ENCODE results near the gene STYXL2.

The STYXL2 gene

GRCh38 chr1:167057241-167057688 lies 36.6 kb upstream of the STYXL2 start:
- no peak for DNase-seq (ENCODE audit: low read depth)
- H3K4me3 ChIP-seq (ENCODE audit: control insufficient read depth, low read depth, low read length): no peak overlapping the region
- peak; percentile 53 for TF ChIP-seq CTCF (IDR thresholded peaks at IDR 0.05; ENCODE audit: control insufficient read depth, insufficient read depth, low read depth, low read length, missing control alignments)

GRCh38 chr1:167059045-167059808 lies 34.6 kb upstream of the STYXL2 start:
- no peak overlapping the region for H3K4me3 ChIP-seq (ENCODE audit: control insufficient read depth, low read depth, low read length)
- no peak for DNase-seq (ENCODE audit: low read depth)
- TF ChIP-seq CTCF (IDR thresholded peaks at IDR 0.05; ENCODE audit: control insufficient read depth, insufficient read depth, low read depth, low read length, missing control alignments): peak; percentile 95

- H3K4me3 ChIP-seq (ENCODE audit: control insufficient read depth, low read depth, low read length): no peak overlapping the region
- no peak for DNase-seq (ENCODE audit: low read depth)
- no peak for TF ChIP-seq CTCF (IDR thresholded peaks at IDR 0.05; ENCODE audit: control insufficient read depth, insufficient read depth, low read depth, low read length, missing control alignments)
Measured at GRCh38 chr1:167059809-167060107, 34.1 kb upstream of the STYXL2 start.

- DNase-seq (ENCODE audit: low read depth): no peak
- peak; percentile 36 for TF ChIP-seq CTCF (IDR thresholded peaks at IDR 0.05; ENCODE audit: control insufficient read depth, insufficient read depth, low read depth, low read length, missing control alignments)
- no peak overlapping the region for H3K4me3 ChIP-seq (ENCODE audit: control insufficient read depth, low read depth, low read length)
Measured at GRCh38 chr1:167060141-167061072, 33.5 kb upstream of the STYXL2 start.

GRCh38 chr1:167061073-167061464 lies 32.8 kb upstream of the STYXL2 start:
- TF ChIP-seq CTCF (IDR thresholded peaks at IDR 0.05; ENCODE audit: control insufficient read depth, insufficient read depth, low read depth, low read length, missing control alignments): no peak
- no peak for DNase-seq (ENCODE audit: low read depth)
- H3K4me3 ChIP-seq (ENCODE audit: control insufficient read depth, low read depth, low read length): no peak overlapping the region

GRCh38 chr1:167064621-167065020 lies 29.3 kb upstream of the STYXL2 start:
- no peak overlapping the region for H3K4me3 ChIP-seq (ENCODE audit: control insufficient read depth, low read depth, low read length)
- no peak for DNase-seq (ENCODE audit: low read depth)
- TF ChIP-seq CTCF (IDR thresholded peaks at IDR 0.05; ENCODE audit: control insufficient read depth, insufficient read depth, low read depth, low read length, missing control alignments): no peak
